Gastroesophageal sphincter (tissue), 3 donors: ENCODE results near the gene TMOD2.

Source experiments
- CTCF ChIP-seq, 4 experiments: fragments of 200-600 bp in 2 of 4; fragments of 450-650 bp in 2 of 4; sonication (generic) in 1 of 4; IDR thresholded peaks; one replicate each; pipeline ENCODE4 v1.5.1; 2017 to 2019; ENCODE audit warnings: antibody characterized with exemption in 4 of 4, mild to moderate bottlenecking in 2 of 4, moderate library complexity in 2 of 4
- EP300 ChIP-seq: sonication (generic); formaldehyde crosslinking; IDR thresholded peaks from one replicate; pipeline ENCODE4 v1.6.1; 2017; ENCODE audit warnings: antibody characterized with exemption, mild to moderate bottlenecking
- POLR2A ChIP-seq, 2 donors: fragments of 450-650 bp; IDR thresholded peaks; one replicate each; pipeline ENCODE4 v1.6.1; 2017; ENCODE audit warnings: antibody characterized with exemption in 2 of 2, mild to moderate bottlenecking in 2 of 2, moderate library complexity in 1 of 2

- TF ChIP-seq EP300: no peak
- no peak for TF ChIP-seq CTCF (IDR thresholded peaks at IDR 0.05)
- TF ChIP-seq POLR2A (IDR thresholded peaks at IDR 0.05): no peak
These were observed 31.0 kb downstream of the TMOD2 start for GRCh38 chr15:51782357-51782896.
